Endothelial cell of umbilical vein (primary cell): ENCODE data around the gene TCEANC. TPM values are rescaled to one million over a fixed set of nuclear protein-coding genes. Genes with fewer than 3 reads are reported as not detected.

ENCODE experiments used
- BruUV-seq: library from RNA; stranded (reverse); fragments of 400-500 nt; replicated peaks from 2 replicates; lab custom pipeline; 2021; lab: Mats Ljungman, UMichigan
- CTCF ChIA-PET: fragments of 300-600, 350-600 bp; sonication (Branson Sonifier 250); formaldehyde crosslinking; loops from one replicate; lab custom pipeline; 2021; ENCODE audit warnings: antibody characterized with exemption, inconsistent platforms; lab: Charles Lee
- POLR2A ChIA-PET: fragments of 300-600, 350-600 bp; sonication (Branson Sonifier 250); formaldehyde crosslinking; loops from one replicate; lab custom pipeline; 2021; ENCODE audit warnings: antibody characterized with exemption, inconsistent platforms; lab: Charles Lee
- DNase-seq: peaks from one replicate; pipeline ENCODE4 v3.0.0-alpha.2; 2011; ENCODE audit warnings: low read depth, low spot score
- FAIRE-seq: peaks from 2 replicates; lab custom pipeline; 2011; peaks lifted over from hg19 to GRCh38; lab: Jason Lieb, UNC
- H2AFZ ChIP-seq: 2 replicates; pipeline ENCODE4 v1.6.0; 2012; ENCODE audit warnings: low read depth, low read length, control low read depth, inconsistent platforms
- H3K27ac ChIP-seq: 2 replicates; pipeline ENCODE4 v1.5.1; 2011; ENCODE audit warnings: low read depth, mild to moderate bottlenecking, control low read depth, low read length, moderate library complexity; ENCODE audit not compliant: insufficient read depth
- H3K27me3 ChIP-seq, 2 experiments: 2 replicates each; pipeline versions ENCODE4 v1.6.0 to v1.6.1; 2011; ENCODE audit warnings: low read length in 2 of 2, mixed read lengths in 1 of 2; ENCODE audit not compliant: control insufficient read depth in 2 of 2, insufficient read depth in 2 of 2
- H3K36me3 ChIP-seq, 2 experiments: 2 replicates in 1 of 2; 3 replicates in 1 of 2; pipeline ENCODE4 v1.5.1; 2011; ENCODE audit warnings: low read length in 2 of 2, mild to moderate bottlenecking in 1 of 2, moderate library complexity in 1 of 2; ENCODE audit not compliant: control insufficient read depth in 2 of 2, insufficient read depth in 2 of 2; ENCODE audit errors: extremely low read depth in 1 of 2
- H3K4me1 ChIP-seq: 3 replicates; pipeline ENCODE4 v1.5.1; 2011; ENCODE audit warnings: mild to moderate bottlenecking, low read length; ENCODE audit not compliant: control insufficient read depth, insufficient read depth; ENCODE audit errors: extremely low read depth
- H3K4me2 ChIP-seq: 2 replicates; pipeline ENCODE4 v1.6.1; 2011; ENCODE audit warnings: low read length, control low read depth, mixed read lengths; ENCODE audit not compliant: insufficient read depth
- H3K4me3 ChIP-seq, 3 experiments: fragments of 200-600 bp in 1 of 3; sonication (generic), shearing (Covaris generic) in 1 of 3; replicated peaks in 1 of 3; 2 replicates each; pipeline ENCODE4 v1.5.1; 2011 to 2016; ENCODE audit warnings: control low read depth in 3 of 3, low read length in 3 of 3, mild to moderate bottlenecking in 2 of 3, inconsistent platforms in 1 of 3, low read depth in 1 of 3, moderate library complexity in 1 of 3; ENCODE audit not compliant: insufficient read depth in 1 of 3
- H3K79me2 ChIP-seq: 2 replicates; pipeline ENCODE4 v1.6.0; 2012; ENCODE audit warnings: low read length, inconsistent platforms; ENCODE audit not compliant: control insufficient read depth, insufficient read depth
- H3K9ac ChIP-seq: replicated peaks from 2 replicates; pipeline ENCODE3; 2011; ENCODE audit warnings: low read length, control low read depth; ENCODE audit not compliant: insufficient read depth; ENCODE audit errors: extremely low read depth
- H3K9me1 ChIP-seq: replicated peaks from 3 replicates; pipeline ENCODE4 v1.6.0; 2011; ENCODE audit warnings: mild to moderate bottlenecking, low read length; ENCODE audit not compliant: control insufficient read depth, insufficient read depth; ENCODE audit errors: extremely low read depth
- H3K9me3 ChIP-seq: replicated peaks from 2 replicates; pipeline ENCODE4 v1.5.1; 2012; ENCODE audit warnings: low read length, inconsistent platforms; ENCODE audit not compliant: control insufficient read depth, insufficient read depth
- H4K20me1 ChIP-seq: replicated peaks from 2 replicates; pipeline ENCODE3; 2011; ENCODE audit warnings: mild to moderate bottlenecking, low read length; ENCODE audit not compliant: control insufficient read depth, insufficient read depth; ENCODE audit errors: extremely low read depth
- EZH2 ChIP-seq: IDR thresholded peaks from 2 replicates; pipeline ENCODE4 v1.6.1; 2012; ENCODE audit warnings: borderline replicate concordance, low read depth, mild to moderate bottlenecking, moderate library complexity, low read length, inconsistent platforms; ENCODE audit not compliant: severe bottlenecking
- FOS ChIP-seq: IDR thresholded peaks from 2 replicates; pipeline ENCODE4 v1.6.1; 2011; ENCODE audit warnings: mild to moderate bottlenecking, low read length, moderate library complexity, borderline replicate concordance; ENCODE audit not compliant: insufficient read depth
- GATA2 ChIP-seq: IDR thresholded peaks from 2 replicates; pipeline ENCODE4 v1.7.0; 2011; ENCODE audit warnings: low read depth, mild to moderate bottlenecking, moderate library complexity, mixed read lengths, low read length; ENCODE audit not compliant: insufficient read length, insufficient read depth
- JUN ChIP-seq: IDR thresholded peaks from 2 replicates; pipeline ENCODE4 v1.6.1; 2011; ENCODE audit warnings: borderline replicate concordance, low read depth; ENCODE audit not compliant: insufficient read length, insufficient read depth
- MYC ChIP-seq: IDR thresholded peaks from one replicate; pipeline ENCODE4 v1.6.1; 2011; ENCODE audit warnings: mild to moderate bottlenecking, low read depth, low read length
- POLR2A ChIP-seq: IDR thresholded peaks from 2 replicates; pipeline ENCODE4 v1.6.1; 2012; ENCODE audit warnings: low read depth, mild to moderate bottlenecking, control low read depth, low read length
- POLR2AphosphoS5 ChIP-seq: IDR thresholded peaks from 2 replicates; pipeline ENCODE4 v1.6.1; 2012; ENCODE audit warnings: low read depth, mild to moderate bottlenecking, control low read depth, low read length, moderate library complexity; ENCODE audit not compliant: insufficient read depth
- dilution Hi-C: fragments of 300-500 bp; cut with MboI; formaldehyde crosslinking; loops from one replicate; pipeline ENCODE4 v1.15.0; 2019; ENCODE audit warnings: low sequenced_read_pairs; ENCODE audit not compliant: extremely low pct_ligation_motif_present
- intact Hi-C: fragments of 100-400 bp; cut with micrococcal nuclease; formaldehyde crosslinking; loops from one replicate; pipeline ENCODE4 v1.10.0; 2022
- polyA plus RNA-seq, 4 experiments: library from polyadenylated mRNA; depleted of rRNA in 3 of 4; stranded (reverse) in 3 of 4; unstranded in 1 of 4; fragments of >200 nt; gene quantifications; 2 replicates each; pipeline versions ENCODE4 v1.2.1 to v1.2.3, GENCODE V29; 2011 to 2012; ENCODE audit warnings: missing spikeins in 1 of 4
- total RNA-seq: library from RNA; stranded (reverse); gene quantifications from 2 replicates; pipeline ENCODE4 v1.2.3, GENCODE V29; 2021
- TF ChIP-seq, protein P1 (sequence below): IDR thresholded peaks from 2 replicates; pipeline ENCODE4 v1.6.1; 2011; ENCODE audit not compliant: insufficient read depth, insufficient read length
- TF ChIP-seq, protein P2 (sequence below), 2 donors: IDR thresholded peaks; 1 replicate in 1 of 2; 2 replicates in 1 of 2; pipeline ENCODE4 v1.5.1; 2011; ENCODE audit warnings: low read length in 2 of 2, mild to moderate bottlenecking in 2 of 2, moderate library complexity in 2 of 2, control low read depth in 1 of 2, inconsistent platforms in 1 of 2, low read depth in 1 of 2; ENCODE audit not compliant: insufficient read depth in 1 of 2; ENCODE audit errors: extremely low read depth in 1 of 2

Gene TCEANC
- total and polyA plus RNA-seq, 2 donors (not counting 3 experiments of a cell fraction or from before 2014, with no cell fraction given), result 0.32 to 0.75 TPM

DNA sequence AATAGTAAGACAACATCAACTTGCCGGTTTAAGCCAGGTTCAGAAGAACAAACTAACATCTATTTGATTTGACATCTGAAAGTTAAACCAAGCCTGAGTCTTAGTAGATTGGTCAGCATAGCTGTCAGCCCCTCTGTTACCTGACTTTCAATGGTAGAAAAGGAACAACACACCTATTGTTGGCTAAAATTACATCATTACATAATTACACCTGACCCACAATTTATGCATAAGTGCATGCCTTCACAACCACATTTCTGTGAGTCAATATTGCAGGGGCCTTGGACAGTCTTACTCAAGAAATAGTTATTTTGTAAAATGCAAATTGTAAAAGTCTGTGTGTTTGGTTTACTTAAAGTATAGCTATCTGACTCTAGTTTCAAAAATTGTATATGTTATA is 47.3 kb upstream of the TCEANC start:
- ChIA-PET POLR2A (no interaction called here), CTCF (no interaction called here)
- Histone ChIP-seq H3K27ac (no peak overlapping the region), H3K9ac (no peak overlapping the region), H2AFZ (no peak overlapping the region), H3K4me2 (no peak overlapping the region), H3K9me1 (no peaks in the 10 kb centered on the region), H3K9me3 (no peaks in the 10 kb centered on the region), H3K36me3 (no peaks in the 10 kb centered on the region), H3K4me1 (no peaks in the 10 kb centered on the region), H4K20me1 (no peaks in the 10 kb centered on the region), H3K4me3 (no peak overlapping the region), H3K79me2 (no peaks in the 10 kb centered on the region), H3K27me3 (peaks cover 0 to 2% of the 10 kb centered on the region in 2 experiments)
- DNase-seq (no peak), FAIRE-seq (no peak)
- TF ChIP-seq POLR2AphosphoS5 (no peak), FOS (no peak), MYC (no peak), JUN (no peak), POLR2A (no peak), EZH2 (no peak), GATA2 (no peak)
- TF ChIP-seq, protein P1, sequence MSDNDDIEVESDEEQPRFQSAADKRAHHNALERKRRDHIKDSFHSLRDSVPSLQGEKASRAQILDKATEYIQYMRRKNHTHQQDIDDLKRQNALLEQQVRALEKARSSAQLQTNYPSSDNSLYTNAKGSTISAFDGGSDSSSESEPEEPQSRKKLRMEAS, result no peak
- TF ChIP-seq, protein P2, sequence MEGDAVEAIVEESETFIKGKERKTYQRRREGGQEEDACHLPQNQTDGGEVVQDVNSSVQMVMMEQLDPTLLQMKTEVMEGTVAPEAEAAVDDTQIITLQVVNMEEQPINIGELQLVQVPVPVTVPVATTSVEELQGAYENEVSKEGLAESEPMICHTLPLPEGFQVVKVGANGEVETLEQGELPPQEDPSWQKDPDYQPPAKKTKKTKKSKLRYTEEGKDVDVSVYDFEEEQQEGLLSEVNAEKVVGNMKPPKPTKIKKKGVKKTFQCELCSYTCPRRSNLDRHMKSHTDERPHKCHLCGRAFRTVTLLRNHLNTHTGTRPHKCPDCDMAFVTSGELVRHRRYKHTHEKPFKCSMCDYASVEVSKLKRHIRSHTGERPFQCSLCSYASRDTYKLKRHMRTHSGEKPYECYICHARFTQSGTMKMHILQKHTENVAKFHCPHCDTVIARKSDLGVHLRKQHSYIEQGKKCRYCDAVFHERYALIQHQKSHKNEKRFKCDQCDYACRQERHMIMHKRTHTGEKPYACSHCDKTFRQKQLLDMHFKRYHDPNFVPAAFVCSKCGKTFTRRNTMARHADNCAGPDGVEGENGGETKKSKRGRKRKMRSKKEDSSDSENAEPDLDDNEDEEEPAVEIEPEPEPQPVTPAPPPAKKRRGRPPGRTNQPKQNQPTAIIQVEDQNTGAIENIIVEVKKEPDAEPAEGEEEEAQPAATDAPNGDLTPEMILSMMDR (IDR thresholded peaks at IDR 0.05; ENCODE audit: extremely low read depth in 1 of 2, insufficient read depth in 1 of 2, low read depth in 1 of 2, low read length in 2 of 2), result no peak
- dilution Hi-C loops (no loop called here), intact Hi-C loops (no loop called here)
- no TSS peak for BruUV-seq
